Measurements from ENCODE around the gene MOSPD3.

The MOSPD3 gene

DNA sequence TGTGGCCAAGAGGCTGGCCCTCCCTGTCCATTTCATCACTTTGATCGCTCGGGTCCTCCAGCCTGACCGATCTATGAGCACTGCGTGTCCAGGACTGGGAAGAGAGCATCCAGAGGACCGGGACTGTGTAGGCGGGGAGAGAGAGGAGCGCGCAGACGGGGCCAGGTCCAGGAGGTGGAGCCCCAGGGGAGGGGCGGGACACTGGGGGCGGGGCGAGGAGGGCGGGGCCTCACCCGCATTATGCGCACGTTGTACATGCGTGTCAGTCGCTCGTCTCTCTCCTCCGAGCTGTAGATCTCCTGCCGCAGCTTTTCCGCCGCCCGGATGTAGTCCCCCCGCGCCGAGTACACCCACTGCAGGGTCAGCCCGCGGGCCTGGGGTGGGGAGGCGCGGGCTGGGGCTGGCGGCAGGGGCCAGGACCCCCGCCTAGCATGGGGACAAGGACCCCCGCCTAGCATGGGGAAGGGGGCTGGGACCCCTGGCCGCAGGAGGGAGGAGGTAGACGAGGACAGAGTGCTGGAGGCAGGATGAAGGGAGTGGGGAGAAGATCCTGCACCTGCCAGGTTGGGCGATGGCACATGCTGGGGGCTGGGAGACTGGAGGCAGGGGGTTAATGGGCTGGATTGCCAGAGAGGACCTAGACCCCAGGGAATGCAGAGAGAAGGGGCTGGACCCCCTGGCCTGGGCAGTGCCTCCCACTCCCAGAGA, 14.3 kb downstream of the MOSPD3 start:
- no peak for TF ChIP-seq CTCF (IDR thresholded peaks at IDR 0.05; ENCODE audit: low read depth, low read length, missing control alignments)
- no peak for DNase-seq (ENCODE audit: extremely low read depth, low read depth)
- peak overlapping the region; percentile 58 for H3K4me3 ChIP-seq (replicated peaks; ENCODE audit: low read depth, low read length)

DNA sequence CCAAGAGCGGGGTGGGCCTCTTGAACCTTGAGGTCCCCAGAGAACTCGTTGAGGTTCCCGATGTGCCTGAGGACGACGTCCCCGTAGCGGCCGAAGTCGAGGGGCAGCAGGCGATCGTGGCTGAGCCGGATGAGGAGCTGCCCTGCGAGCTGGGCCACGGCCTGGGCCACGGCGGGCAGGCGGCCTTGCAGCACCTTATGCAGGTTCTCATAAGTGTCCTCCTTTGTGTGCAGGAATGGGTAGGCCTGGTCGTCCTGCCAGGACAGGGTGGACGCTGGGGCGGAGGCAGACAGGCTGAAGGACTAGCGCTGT, 14.9 kb downstream of the MOSPD3 start:
- no peak for TF ChIP-seq CTCF (IDR thresholded peaks at IDR 0.05; ENCODE audit: low read depth, low read length, missing control alignments)
- no peak for DNase-seq (ENCODE audit: extremely low read depth, low read depth)
- peak overlapping the region; percentile 58 for H3K4me3 ChIP-seq (replicated peaks; ENCODE audit: low read depth, low read length)

DNA sequence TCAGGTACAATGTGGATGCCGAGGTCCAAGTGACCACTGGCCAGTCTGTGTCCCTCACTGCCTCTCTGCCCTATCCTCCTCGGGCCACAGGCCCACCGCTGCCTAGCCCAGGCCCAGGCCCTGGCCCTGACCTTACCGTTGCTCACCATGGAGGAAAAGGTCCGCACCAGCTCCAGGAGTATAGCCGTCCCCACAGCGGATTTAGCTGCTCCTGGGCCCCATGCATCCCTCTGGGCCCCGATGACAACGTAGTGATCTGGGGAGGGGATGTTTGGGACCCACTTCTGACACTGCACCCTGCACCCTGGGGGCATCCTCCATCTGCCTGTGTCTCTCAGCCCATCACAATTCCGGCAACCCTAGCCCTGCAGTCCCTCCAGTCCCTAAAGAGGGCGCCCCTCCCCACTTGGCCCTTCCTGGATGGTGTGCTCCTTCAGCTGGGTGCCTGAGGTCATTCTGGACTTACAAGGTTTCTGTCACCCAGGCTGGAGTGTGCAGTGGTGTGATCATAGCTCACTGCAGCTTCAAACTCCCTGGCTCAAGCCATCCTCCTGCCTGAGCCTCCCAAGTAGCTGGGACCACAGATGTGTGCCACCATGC, 16.9 kb downstream of the MOSPD3 start:
- no peak for DNase-seq (ENCODE audit: extremely low read depth, low read depth)
- peak; percentile 59 for TF ChIP-seq CTCF (IDR thresholded peaks at IDR 0.05; ENCODE audit: low read depth, low read length, missing control alignments)

GRCh38 chr7:100630066-100630465, 17.7 kb downstream of the MOSPD3 start:
- no peak overlapping the region for H3K4me3 ChIP-seq (replicated peaks; ENCODE audit: low read depth, low read length)
- DNase-seq (ENCODE audit: extremely low read depth, low read depth), result no peak
- TF ChIP-seq CTCF (IDR thresholded peaks at IDR 0.05; ENCODE audit: low read depth, low read length, missing control alignments), result no peak

More for the DNA sequence above, 16.9 kb downstream of the MOSPD3 start:
- no peak overlapping the region for H3K4me3 ChIP-seq (replicated peaks; ENCODE audit: low read depth, low read length)

DNA sequence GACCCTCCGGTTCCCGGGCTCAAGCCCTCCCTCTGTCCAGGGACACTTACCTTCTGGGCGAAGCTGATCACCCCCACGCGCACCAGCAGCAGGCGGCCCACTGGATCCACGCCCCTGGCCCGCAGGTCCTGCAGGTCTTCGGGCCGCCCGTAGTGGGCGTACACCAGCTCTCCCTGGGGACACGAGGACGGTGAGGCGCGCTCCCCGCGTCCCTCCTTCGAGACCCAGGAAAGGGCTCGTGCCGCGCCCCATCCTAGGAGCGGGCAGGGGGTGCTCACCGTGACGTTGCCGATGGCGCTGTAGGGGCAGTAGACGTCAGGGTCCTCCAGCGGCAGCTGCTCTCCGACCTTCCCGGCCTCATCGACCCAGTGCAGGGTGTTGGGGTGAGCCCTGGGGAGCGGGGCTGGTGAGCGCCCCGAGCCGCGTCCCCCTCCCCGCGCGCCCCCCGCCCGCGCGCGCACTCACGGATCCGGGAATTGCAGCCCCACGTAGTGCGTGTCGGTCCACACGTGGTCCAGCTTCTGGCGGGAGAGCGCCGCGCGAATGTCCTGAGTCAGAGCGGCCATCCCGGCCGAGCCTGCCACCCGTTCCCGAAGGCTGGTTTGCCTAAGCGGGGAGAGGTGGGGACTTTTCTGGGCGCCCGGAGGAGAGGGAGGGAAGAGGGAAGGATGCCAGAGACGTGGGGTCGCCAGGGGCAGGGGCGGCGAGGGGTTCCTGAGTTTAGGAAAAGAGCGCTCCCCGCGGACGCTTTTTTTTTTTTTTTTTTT, 20.8 kb downstream of the MOSPD3 start:
- DNase-seq (ENCODE audit: extremely low read depth, low read depth), result no peak
- peak; percentile 24 for TF ChIP-seq CTCF (IDR thresholded peaks at IDR 0.05; ENCODE audit: low read depth, low read length, missing control alignments)
- H3K4me3 ChIP-seq (replicated peaks; ENCODE audit: low read depth, low read length), result peak overlapping the region; percentile 48

GRCh38 chr7:100639995-100640516, 27.7 kb downstream of the MOSPD3 start:
- TF ChIP-seq CTCF (IDR thresholded peaks at IDR 0.05; ENCODE audit: low read depth, low read length, missing control alignments), result no peak
- H3K4me3 ChIP-seq (replicated peaks; ENCODE audit: low read depth, low read length), result no peak overlapping the region
- DNase-seq (ENCODE audit: extremely low read depth, low read depth), result no peak
